LHCN-M2 (cell line): ENCODE results near the gene ZNF576. TPM values are rescaled to one million over a fixed set of nuclear protein-coding genes. Genes with fewer than 3 reads are reported as not detected.
"Not testable (repeated sequence)": the region's sequence is repeated elsewhere in the genome, so short reads cannot be mapped to it uniquely, and the experiment has no call there.

Experiments
- DNase-seq: peaks from one replicate; pipeline ENCODE4 v3.0.0-alpha.2; 2012; ENCODE audit warnings: low read depth
- total RNA-seq: library from RNA; depleted of rRNA; stranded (reverse); fragments of >200 nt; gene quantifications from 2 replicates; pipeline ENCODE4 v1.2.3, GENCODE V29; 2014

The ZNF576 gene
- total RNA-seq, 1 experiment from 2014 or later: 20.3 TPM

GRCh38 chr19:43599635-43600295 lies 3.4 kb downstream of the ZNF576 start:
- no peak for DNase-seq

- not testable (repeated sequence) for DNase-seq
Observed at GRCh38 chr19:43600326-43600725, 3.9 kb downstream of the ZNF576 start.

GRCh38 chr19:43605875-43606568 lies 9.6 kb downstream of the ZNF576 start:
- no peak for DNase-seq

- DNase-seq: no peak
Observed at GRCh38 chr19:43606569-43607229, 10.3 kb downstream of the ZNF576 start.

- no peak for DNase-seq
Observed at GRCh38 chr19:43607238-43608205, 11.1 kb downstream of the ZNF576 start.

GRCh38 chr19:43609872-43610271 lies 13.5 kb downstream of the ZNF576 start:
- DNase-seq: no peak

GRCh38 chr19:43610493-43610892 lies 14.1 kb downstream of the ZNF576 start:
- no peak for DNase-seq

- DNase-seq: no peak
Observed at GRCh38 chr19:43611788-43612187, 15.4 kb downstream of the ZNF576 start, which contains the start of gene SRRM5. Gene SRRM5, plus strand, starts transcription at chr19:43612088. Its CDS starts 34 bp downstream, at chr19:43612122.

- DNase-seq: no peak
Observed at GRCh38 chr19:43612374-43612773, 16.0 kb downstream of the ZNF576 start.

- DNase-seq: no peak
Observed at GRCh38 chr19:43616306-43616705, 19.9 kb downstream of the ZNF576 start.

GRCh38 chr19:43616954-43617353 lies 20.6 kb downstream of the ZNF576 start:
- no peak for DNase-seq

GRCh38 chr19:43618921-43619261 lies 22.5 kb downstream of the ZNF576 start:
- no peak for DNase-seq

GRCh38 chr19:43619262-43620060 lies 23.1 kb downstream of the ZNF576 start, which contains the start of gene ZNF428:
Gene ZNF428, minus strand, starts transcription at chr19:43619629. Its CDS starts 5,325 bp downstream, at chr19:43614304.
- peak; percentile 88 for DNase-seq

GRCh38 chr19:43620061-43621001 lies 23.9 kb downstream of the ZNF576 start:
- no peak for DNase-seq

- no peak for DNase-seq
Observed at GRCh38 chr19:43622070-43622469, 25.7 kb downstream of the ZNF576 start.

- no peak for DNase-seq
Observed at GRCh38 chr19:43622956-43623355, 26.6 kb downstream of the ZNF576 start.

- no peak for DNase-seq
Observed at GRCh38 chr19:43623889-43624670, 27.7 kb downstream of the ZNF576 start.

- no peak for DNase-seq
Observed at GRCh38 chr19:43624933-43625332, 28.5 kb downstream of the ZNF576 start.
